Measurements from ENCODE around the gene FAM180B. TPM values are rescaled to one million over a fixed set of nuclear protein-coding genes. Genes with fewer than 3 reads are reported as not detected.

The FAM180B gene
- total and polyA plus RNA-seq, 2 of the 13 experiments (the other 11 are each of a cell fraction or from before 2014, with no cell fraction given): 0.40 to 1.0 TPM

- TF ChIP-seq SYNCRIP (IDR thresholded peaks at IDR 0.05; ENCODE audit: insufficient read depth, low read depth, low read length) (no peak), DNMT1 (CRISPR knock-in tag; IDR thresholded peaks at IDR 0.05) (0 out of 2 replicates have a peak, but pooled peaks have one; percentile 80), ZNF446 (CRISPR knock-in tag; IDR thresholded peaks at IDR 0.05) (peak; percentile 48; the same call in 1 of the 2 replicates)
Measured at GRCh38 chr11:47552566-47553405, 33.7 kb upstream of the FAM180B start, which contains the start of gene CELF1 (continued).

- H3K9me3 ChIP-seq (ENCODE audit: low read length): no peaks in the 10 kb centered on the region
- intact Hi-C loops (cut with micrococcal nuclease; ENCODE audit: unreplicated experiment): loop anchor here (5.0 kb wide), 1 partner anchor 66 kb away; no protein-coding TSS in a partner anchor
- CTCF ChIA-PET (ENCODE audit: low intra/inter-chr PET ratio, low total read pairs): interaction anchor here (0.6 kb wide), 1 partner anchor 25 kb away, joined by 3 read pairs; the partner anchor contains the start of genes KBTBD4 and NDUFS3
- FAIRE-seq: no peak
- peak overlapping the region; percentile 53 for H3K9ac ChIP-seq (ENCODE audit: insufficient read depth, low read depth, low read length)
- H3K4me1 ChIP-seq (ENCODE audit: insufficient read depth, low read length): peaks cover 37% of the 10 kb centered on the region
- H3K4me3 ChIP-seq (replicated peaks in 1 of 3; ENCODE audit: insufficient read depth in 1 of 3, low read depth in 2 of 3, low read length in 3 of 3): peak overlapping the region; percentile 44 to 98 (median 55)
- BruUV-seq (replicated peaks): no TSS peak
- in situ Hi-C loops (cut with HindIII; ENCODE audit: extremely low pct_ligation_motif_present, low pct_unique_long_range_greater_than_20kb): no loop called here
- H3K79me2 ChIP-seq (ENCODE audit: insufficient read depth, low read length): peaks cover 42% of the 10 kb centered on the region
- no peaks in the 10 kb centered on the region for H3K27me3 ChIP-seq (ENCODE audit: control insufficient read depth in 1 of 2, insufficient read depth in 2 of 2, low read length in 2 of 2)
- ATAC-seq: peak; percentile 37; the same call in 2 of the 3 replicates
- peak overlapping the region; percentile 84 for H3K4me2 ChIP-seq (ENCODE audit: low read depth, low read length)
- no peak overlapping the region for H3K27ac ChIP-seq (ENCODE audit: extremely low read length, insufficient read depth, low read length)
- no peak for DNase-seq (ENCODE audit: low spot score)
- H2AFZ ChIP-seq (ENCODE audit: low read length): peak overlapping the region; percentile 80
- peaks cover 0 to under 1% of the 10 kb centered on the region in 2 experiments; a peak in 1 of 5 replicates for H3K36me3 ChIP-seq (replicated peaks in 1 of 2; ENCODE audit: control insufficient read depth in 1 of 2, insufficient read depth in 2 of 2, low read length in 2 of 2)
- 65% methylated on average over 6 of the region's 9 CpGs for WGBS (ENCODE audit: low lambda C conversion rate)
- POLR2A ChIA-PET: interaction anchor here (0.6 to 2.6 kb wide), 3 partner anchors 12 to 88 kb away, joined by 3 to 19 read pairs (median 4); partner anchors contain the start of gene PTPMT1
- H4K20me1 ChIP-seq (ENCODE audit: insufficient read depth, low read length): peaks cover 26% of the 10 kb centered on the region
- no peak for TF ChIP-seq ZNF878 (CRISPR knock-in tag; IDR thresholded peaks at IDR 0.05)
- TF ChIP-seq GATAD1 (CRISPR knock-in tag; IDR thresholded peaks at IDR 0.05): no peak
- TF ChIP-seq TOE1 (CRISPR knock-in tag; IDR thresholded peaks at IDR 0.05): no peak
- TF ChIP-seq PRMT3 (CRISPR knock-in tag; IDR thresholded peaks at IDR 0.05; ENCODE audit: borderline replicate concordance, low read depth): no peak
- no peak for TF ChIP-seq ZNF282 (IDR thresholded peaks at IDR 0.05; ENCODE audit: partially characterized antibody)
- TF ChIP-seq KAT8 (CRISPR knock-in tag; IDR thresholded peaks at IDR 0.05): no peak
- TF ChIP-seq TGIF2 (CRISPR knock-in tag; IDR thresholded peaks at IDR 0.05): no peak
- no peak for TF ChIP-seq SMAD9 (CRISPR knock-in tag; IDR thresholded peaks at IDR 0.05)
- no peak for TF ChIP-seq TAF1 (CRISPR knock-in tag; IDR thresholded peaks at IDR 0.05)
- TF ChIP-seq ZNF558 (CRISPR knock-in tag; IDR thresholded peaks at IDR 0.05; ENCODE audit: borderline replicate concordance): no peak
- no peak for TF ChIP-seq MED8 (CRISPR knock-in tag; IDR thresholded peaks at IDR 0.05; ENCODE audit: insufficient replicate concordance)
- TF ChIP-seq ATF2 (CRISPR knock-in tag; IDR thresholded peaks at IDR 0.05): no peak
- no peak for TF ChIP-seq EED (CRISPR knock-in tag; IDR thresholded peaks at IDR 0.05)
- 0 out of 2 replicates have a peak, but pooled peaks have one; percentile 2 for TF ChIP-seq ZSCAN25 (CRISPR knock-in tag; IDR thresholded peaks at IDR 0.05)
- no peak for TF ChIP-seq CC2D1A (CRISPR knock-in tag; IDR thresholded peaks at IDR 0.05)
- TF ChIP-seq ZNF780A (CRISPR knock-in tag; IDR thresholded peaks at IDR 0.05): 0 out of 2 replicates have a peak, but pooled peaks have one; percentile 9
- TF ChIP-seq ZNF800 (CRISPR knock-in tag; IDR thresholded peaks at IDR 0.05): no peak
- TF ChIP-seq GATAD2A (CRISPR knock-in tag; IDR thresholded peaks at IDR 0.05): peak; percentile 9; the same call in 1 of the 2 replicates
Measured at GRCh38 chr11:47553406-47553743, 33.1 kb upstream of the FAM180B start.
